NCI-H146 treated with DMSO at 0.1 percent for 48 hours (cell line): ENCODE results near the gene SACM1L.
A peak's percentile ranks its signal among the peaks of the same experiment; 100 is the strongest.
"Not testable (repeated sequence)": the region's sequence is repeated elsewhere in the genome, so short reads cannot be mapped to it uniquely, and the experiment has no call there.

Experiments used
- DNase-seq: peaks from one replicate; lab custom pipeline; 2025; ENCODE audit not compliant: unreplicated experiment; lab: John Stamatoyannopoulos, UW

Gene SACM1L

DNA sequence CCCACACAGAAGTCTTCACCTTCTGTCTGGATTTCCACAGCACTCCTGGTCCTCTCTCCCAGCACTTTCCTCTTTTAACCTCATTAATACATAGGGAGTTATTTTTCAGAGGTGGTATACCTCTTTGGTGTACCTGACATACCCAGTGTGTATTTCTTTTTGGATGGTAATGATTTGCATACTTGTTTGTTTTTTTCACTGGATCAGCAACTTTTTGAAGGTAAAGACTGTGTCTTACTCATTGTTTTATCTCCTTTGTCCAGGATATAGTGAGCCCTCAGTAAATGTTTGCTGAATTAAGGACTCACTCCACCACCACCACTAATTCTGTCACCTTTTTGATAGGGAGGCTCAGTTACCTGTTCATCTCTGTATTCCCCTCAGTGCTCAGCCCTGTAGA lies 52.1 kb downstream of the SACM1L start:
- no peak for DNase-seq

DNA sequence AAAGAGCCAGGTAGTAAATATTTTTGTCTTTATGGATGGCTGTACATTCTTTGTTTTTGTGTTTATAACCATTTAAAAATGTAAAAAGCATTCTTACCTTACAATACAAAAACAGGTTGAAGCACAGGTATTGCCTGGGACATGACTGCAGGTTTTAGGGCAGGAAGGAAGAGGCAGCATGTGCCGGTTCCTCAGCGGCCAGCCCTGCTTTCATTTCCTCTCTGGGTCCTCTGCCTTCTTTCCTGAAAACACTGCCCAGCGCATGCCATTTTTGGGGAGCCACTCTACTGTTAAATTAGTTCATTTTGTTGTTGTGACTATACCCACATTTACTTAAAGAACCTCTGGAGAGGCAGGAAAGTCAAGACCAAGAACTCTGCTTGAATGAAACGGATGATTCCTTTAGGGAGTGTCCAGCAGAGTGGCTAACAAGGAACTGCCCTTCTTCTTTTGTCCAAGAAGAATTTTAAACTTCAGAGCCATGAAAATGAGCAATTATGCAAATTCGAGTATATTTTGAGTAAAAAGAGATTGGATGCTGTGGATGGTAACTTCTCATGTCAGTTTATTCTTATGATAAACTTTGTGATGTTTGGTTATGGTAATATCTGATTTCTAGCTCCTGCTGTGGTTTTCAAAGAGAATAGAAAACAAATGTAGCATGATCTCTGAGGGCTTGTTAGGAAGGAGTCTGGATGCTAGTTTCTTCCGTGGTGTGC lies 52.7 kb downstream of the SACM1L start:
- no peak for DNase-seq

DNA sequence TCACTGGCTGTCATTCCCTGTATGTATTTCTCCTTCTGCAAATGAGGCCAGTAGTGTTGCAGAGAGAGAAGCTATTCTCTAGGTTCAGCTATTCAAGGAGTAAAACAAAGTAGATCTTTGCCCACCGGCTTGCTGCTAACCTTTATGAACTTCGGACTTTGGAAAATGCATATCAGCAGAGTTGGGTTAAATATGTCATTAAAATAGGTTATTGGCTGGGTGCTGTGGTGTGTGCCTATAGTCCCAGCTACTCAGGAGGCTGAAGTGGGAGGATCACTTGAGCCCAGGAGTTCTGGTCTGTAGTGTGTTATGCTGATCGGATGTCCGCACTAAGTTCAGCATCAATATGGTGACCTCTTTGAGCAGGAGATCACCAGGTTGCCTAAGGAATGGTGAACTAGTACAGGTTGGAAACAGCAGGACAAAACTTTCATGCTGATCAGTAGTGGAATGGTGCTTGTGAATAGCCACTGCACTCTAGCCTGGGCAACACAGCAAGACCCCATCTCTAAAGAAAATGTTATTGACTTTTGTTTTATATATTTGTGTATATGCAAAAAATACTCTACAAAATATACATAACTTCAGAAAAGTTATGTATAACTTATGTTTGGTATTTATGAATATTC lies 53.4 kb downstream of the SACM1L start:
- no peak for DNase-seq

DNA sequence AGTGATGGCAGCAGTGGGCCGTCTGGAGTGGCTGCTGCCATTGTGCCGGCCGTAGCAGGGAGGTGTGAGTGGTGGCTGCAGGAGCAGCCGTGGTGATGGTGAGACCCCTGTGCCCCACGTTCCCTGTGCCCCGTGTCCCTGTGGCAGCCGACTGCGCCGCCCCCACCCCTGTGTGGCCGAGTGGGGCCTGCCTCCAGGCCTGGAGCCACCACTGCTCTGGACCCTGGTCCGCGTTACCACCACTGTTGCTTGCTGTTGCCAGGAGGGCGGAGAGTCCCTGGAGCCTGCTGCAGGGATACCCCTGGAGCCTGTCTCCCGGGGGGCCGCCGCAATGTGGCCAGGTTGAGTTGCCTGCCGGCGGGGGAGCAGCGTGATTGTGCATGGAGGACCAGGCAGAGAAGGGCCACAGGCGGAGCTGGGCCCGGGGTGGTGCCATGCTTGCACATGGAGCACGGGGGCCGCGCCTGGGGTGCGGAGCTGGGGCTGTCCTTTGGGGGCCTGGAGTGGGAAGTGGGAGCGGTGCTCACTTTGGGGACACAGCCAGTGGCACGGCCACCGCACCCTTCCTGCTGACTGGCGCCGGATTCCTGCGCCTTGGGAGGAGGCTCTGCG lies 57.1 kb downstream of the SACM1L start:
- no peak for DNase-seq

DNA sequence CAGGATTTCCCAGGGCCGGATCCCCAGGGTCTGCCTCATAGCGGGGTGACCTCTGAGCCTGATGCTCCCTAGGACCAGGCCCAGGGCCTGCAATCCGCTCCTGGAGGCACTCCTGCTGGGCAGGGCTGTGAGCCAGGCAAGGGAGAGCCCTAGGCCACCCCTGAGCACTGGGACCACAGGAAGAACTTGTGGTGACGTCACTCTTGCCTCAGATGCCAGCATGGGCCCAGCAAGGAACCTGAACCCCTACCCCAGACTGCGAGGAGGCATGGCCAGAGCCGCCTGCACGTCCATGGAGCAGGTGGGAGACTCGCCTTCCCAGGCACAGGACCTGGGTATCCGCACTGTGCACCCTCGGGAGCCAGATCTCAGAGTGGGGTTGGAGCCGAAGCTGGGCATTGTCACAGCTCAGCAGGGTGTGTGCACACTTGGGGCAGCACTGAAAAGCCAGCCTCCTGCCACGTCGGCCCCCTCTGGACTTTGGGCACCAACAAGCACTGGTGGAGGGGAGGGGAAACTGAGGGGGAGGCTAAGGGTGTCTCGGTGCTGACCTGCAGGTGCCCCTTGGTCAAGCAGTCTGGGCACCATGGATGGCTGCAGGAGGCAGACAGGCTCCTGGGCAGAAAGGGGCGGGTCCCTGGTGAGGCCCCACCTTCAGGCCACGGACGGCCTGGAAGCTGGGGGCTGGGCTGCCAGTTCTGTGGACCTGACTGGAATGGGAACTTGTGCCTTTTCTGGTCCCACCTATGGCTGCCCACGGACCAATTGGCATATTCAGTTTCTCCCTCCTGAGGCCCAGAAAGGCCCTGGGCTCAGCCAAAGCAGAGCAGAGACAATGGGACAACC lies 57.8 kb downstream of the SACM1L start:
- no peak for DNase-seq

DNA sequence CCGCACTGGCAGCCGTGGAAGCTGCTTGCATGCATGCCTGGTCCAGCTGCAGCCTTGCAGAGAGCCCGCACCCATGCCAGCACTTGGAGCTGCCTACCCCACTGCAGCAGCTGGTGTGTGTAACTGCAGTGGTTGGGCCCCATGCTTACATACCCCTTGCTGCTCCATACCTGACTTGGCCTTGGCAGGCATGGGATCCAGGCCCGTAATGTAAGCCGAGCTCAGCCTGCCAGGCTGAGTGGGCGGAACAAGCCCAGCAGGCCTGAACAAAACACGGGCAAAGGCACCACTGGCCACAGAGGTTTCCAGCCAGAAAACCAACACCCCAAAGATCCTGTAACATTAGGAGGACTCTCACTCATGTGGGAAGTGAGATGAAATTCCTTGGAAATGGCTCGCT lies 58.9 kb downstream of the SACM1L start:
- no peak for DNase-seq

DNA sequence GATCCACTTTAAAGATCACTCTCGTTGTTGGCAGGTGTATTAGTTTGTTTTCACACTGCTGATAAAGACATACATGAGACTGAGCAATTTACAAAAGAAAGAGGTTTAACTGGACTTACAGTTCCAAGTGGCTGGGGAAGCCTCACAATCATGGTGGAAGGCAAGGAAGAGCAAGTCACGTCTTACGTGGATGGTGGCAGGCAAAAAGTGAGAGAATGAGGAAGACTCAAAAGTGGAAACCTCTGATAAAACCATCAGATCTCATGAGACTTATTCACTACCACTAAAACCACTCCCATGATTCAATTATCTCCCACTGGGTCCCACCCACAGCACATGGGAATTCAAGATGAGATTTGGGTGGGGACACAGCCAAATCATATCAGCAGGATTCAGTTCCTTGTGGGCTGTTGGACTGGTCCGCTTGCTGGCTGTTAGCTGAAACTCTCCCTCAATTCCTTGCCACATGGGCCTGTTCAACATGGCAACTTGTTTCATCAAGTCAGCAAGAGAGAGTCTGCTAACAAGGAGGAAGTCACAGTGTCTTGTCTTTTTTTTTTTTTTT lies 59.9 kb downstream of the SACM1L start:
- not testable (repeated sequence) for DNase-seq

DNA sequence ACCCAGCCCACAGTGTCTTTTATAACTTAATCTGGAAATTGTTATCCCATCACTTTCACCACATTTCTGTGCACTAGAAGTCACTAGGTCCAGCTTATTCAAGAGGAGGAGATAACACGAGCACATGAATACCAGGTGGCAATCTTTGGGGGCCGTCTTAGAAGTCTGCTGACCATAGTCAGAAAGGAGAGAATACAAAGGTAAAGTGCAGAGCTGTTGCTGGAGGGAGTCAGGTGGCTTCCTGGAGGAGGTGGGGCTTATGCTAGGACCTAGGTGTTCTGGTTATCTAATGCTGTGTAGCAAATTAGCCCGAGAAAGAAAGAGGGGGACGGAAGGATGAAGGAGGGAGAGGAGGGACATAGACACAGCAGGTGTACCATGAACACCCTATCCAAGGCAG lies 60.7 kb downstream of the SACM1L start:
- DNase-seq = no peak

DNA sequence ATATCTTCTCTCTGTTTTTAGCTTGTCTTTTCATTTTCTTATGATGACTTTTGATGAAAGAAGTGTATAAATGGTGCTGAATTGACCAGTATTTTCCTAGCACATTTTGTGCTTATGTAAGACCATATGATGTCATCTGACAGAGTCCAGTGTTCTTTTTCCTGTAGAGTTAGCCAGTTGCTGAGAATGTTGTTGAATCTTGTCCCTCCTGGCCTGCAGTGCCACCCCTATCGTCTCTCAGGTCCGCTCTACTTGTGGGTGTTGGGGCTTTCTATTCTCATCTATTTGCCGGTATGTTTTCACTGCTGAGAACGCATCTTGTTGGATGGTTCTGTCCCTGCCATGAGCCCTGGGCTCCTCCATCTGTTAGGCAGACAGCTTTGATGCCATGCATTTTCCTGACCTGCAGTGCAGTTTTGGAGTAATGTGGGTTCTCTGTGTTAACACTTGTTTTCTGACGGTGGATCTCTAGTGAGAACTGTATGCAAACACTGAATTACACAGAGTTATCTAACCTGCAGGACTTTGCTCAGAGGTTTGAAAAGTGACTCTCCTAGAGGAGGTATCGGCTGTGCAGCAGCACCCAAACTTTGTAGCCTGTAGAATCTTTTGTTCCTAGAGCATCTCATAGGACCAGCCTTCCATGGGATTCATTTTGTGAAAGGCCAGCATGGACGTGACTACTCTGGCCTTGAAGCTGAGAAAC lies 62.5 kb downstream of the SACM1L start:
- DNase-seq = no peak

DNA sequence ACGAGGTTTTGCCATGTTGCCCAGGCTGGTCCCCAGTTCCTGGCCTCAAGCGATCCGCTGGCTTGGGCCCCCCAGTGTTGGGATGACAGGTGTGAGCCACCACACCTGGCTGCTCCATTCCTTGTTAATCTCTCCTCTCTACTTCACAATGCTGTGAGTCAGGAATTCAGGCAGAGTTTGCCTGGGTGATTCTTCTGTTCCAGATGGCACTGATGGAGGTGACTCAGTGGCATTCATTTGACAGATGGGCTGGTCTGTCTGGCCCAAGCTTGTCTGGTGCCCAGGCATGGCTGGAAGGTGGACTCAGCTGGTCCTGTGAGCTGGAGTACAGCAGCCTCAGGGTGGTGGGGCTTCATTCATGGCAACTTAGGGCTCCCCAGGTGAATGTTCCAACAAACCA lies 63.9 kb downstream of the SACM1L start:
- no peak for DNase-seq

DNA sequence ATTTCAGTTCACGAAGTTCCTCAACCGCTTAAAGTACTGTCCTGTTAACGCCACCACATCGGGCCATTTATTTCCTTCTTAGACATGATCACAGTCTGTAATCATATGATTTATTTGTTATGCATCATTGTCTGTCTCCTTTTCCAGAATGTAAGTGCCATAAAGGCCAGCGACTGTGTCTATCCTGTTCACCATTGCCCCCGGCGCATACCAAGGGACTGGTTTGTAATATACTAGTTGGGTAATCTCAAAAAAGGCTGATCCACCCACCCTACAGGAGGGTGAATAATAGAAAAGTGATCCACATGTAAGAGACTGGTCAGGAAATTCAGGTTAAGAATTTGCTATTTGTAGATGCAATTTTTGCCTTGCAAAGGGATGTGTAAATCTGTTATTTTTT lies 65.3 kb downstream of the SACM1L start:
- no peak for DNase-seq

DNA sequence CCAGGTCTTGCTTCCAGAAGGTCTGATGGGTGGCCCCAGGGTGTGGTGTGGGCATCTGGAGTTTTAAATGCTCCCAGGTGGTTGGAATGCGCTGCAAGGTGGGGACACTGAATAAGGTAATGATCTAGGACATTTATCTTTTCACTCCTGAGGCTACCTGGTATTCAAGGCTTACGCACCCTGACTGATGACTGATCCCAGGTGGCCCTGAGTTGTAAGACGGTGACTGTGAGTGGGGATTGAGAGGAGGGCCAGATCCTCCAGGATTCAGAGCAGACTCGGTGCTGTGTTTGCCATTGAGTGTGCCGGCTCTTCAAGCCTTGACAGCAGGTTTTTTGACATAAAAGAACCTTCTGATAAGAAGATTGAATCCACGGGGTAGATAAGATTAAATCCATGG lies 66.9 kb downstream of the SACM1L start:
- DNase-seq = no peak

DNA sequence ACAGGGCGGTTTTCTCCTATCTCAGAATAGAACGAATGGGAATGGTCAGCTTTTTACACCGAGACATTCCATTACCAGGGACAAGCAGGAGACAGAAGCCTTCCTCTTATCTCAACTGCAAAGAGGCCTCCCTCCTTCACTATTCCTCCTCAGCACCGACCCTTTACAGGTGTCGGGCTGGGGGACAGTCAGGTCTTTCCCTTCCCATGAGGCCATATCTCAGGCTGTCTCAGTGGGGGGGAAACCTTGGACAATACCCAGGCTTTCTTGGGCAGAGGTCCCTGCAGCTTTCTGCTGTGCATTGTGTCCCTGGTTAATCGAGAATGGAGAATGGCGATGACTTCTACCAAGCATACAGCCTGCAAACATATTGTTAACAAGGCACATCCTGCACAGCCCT lies 67.9 kb downstream of the SACM1L start:
- not testable (repeated sequence) for DNase-seq

DNA sequence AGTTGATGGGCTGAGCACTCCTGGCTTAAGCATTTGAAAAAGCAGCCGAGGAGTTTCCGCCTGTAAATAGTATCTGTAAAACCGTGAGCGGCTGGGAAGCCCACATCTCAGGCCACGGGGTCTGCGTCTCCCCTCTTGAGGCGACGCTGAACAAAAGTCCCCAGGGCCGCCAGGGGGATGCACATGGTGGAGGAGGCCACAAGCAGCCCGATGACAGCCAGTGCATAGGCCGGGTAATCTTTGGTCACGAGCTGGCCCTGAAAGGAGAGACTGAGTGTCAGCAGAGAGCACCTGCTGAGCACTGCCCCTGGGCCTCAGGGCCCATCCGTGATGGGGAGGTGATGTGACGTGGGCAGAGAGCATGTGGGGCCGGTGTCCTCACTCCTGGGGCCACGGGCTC lies 69.7 kb downstream of the SACM1L start:
- no peak for DNase-seq

DNA sequence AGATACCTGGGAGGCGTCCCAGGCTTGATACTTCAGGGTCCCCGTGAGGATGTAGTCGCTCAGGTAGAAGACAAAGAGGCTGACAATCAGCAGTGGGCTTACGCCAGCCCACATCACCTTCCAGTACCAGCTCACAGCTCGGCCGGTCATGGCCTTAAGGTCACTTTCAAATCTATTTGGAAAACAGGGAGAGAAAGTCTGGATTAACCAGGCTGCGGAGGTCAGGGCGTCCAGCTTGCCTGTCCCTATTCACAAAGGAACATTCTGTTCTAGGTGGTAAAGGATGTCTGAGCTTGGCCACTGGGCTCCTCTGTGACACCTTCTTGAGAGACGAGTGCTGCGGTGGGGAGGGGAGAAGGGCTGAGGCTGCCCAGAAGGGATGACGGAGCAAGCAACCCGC lies 70.7 kb downstream of the SACM1L start:
- no peak for DNase-seq

DNA sequence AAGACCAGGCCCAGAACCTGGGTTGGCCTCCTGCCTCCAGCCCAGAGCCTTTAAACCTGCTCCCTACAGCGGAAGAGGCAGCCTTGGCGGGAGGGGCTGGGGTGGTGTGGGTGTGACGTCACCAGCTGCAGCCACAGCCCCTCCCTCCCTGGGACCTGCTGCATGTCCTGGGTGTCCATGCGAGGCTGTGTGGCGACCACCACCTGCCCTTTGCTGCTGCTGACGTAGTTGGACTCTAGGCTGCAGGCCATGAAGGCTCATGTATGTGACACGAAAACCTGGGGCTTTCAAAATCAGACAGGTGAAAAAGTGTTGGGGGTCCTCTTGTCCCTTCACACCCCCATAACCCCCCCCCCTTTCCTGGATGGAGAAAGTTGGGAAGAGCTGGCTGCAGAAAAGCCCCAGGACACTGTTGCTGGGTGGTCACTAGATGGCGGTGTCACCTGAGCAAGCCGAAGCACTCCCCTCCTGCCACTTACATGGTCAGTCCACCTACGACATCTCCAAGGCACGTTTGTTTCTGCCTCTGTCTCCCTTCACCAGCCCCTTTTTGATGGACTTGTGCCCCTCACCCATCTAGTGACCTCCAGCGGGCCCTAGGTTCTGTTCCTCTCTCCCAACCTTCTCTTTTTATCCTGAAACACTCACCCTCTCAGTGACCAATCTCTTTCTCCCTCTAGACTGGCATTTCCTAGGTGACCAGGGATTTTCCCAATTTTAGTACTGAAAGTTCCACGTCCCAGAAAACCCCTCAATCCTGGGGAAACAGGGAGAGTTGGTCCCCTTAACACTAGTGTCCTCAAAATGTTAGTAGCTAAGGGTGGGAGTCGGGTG lies 71.9 kb downstream of the SACM1L start:
- peak; percentile 20 for DNase-seq

DNA sequence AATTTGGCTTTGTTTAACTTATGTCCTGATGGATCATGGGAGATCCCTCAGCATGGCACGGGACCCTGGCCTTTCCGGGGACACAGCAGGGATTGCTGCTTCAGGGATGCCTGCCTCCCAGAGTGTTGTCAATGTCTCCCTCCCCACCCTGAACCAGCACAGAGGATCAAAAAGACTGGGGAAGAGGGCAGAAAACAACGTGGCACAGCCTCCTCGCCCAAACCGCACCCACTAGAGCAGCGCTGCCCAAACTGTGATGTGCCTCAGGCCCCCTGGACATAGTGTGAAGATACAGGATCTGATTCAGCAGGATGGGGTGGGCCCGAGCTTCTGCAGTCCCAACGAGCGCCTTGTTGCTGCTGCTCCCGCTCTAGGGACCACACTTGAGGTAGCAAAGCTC lies 72.6 kb downstream of the SACM1L start:
- DNase-seq = no peak

DNA sequence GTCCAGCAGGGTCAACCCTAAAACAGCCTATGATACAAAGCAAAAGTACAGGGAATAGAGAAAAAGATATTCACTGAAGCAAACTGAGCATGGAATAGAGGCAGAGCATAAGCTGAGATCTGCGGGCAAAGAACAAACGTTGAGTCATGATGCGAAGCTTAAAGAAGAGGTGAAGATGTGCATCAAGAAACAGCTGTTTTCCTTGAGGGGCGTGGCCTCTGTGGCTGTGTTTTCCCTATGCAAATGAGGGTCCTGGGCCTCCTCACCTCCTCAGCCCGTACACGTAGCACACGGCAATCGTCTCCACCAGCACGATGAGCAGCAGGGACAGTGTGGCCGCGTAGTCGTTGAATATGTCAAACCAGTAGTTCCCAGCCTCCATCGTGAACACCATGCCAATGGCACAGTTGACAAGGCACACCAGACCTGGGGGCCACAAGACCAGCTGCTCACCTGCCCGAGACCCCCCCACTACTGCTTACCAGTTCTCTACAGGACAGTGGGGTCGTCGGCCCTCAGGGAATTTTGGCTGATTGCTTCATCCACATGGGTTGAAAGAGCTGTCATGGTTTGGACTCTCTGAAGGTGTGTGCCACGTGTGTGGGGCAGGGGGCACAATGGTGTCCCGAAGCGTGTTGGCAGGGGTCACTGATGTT lies 73.6 kb downstream of the SACM1L start:
- no peak for DNase-seq

DNA sequence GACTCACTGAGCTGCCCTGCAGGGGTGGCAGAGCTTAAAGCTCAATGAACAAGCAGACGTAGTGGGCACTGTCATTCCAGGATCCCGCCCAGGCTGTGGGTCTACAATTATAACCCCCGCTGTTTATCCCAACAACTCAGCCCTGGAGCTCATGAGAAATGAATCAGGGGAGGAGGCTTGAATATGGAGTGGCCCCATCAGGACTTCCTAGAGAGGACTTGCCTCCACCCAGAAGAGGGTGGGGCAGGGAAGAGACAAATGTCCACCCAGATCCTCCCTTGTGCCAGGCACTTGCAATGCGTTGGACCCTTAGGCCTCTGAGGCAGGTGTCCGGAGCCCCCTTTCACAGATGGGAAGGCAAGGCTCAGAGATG lies 74.1 kb downstream of the SACM1L start:
- DNase-seq = no peak
